H1 (cell line): ENCODE results near the gene DDX3Y. TPM values are rescaled to one million over a fixed set of nuclear protein-coding genes. Genes with fewer than 3 reads are reported as not detected.

Experiments used
- CTCF ChIA-PET: fragments of 300-600 bp; sonication (Branson Sonifier 250); formaldehyde crosslinking; loops from one replicate; lab custom pipeline; 2021; ENCODE audit not compliant: partially characterized antibody; lab: Charles Lee
- POLR2A ChIA-PET: fragments of 300-600 bp; sonication (Branson Sonifier 250); formaldehyde crosslinking; loops from one replicate; lab custom pipeline; 2021; ENCODE audit warnings: inconsistent platforms; ENCODE audit not compliant: partially characterized antibody; lab: Charles Lee
- DNase-seq, 2 experiments: peaks; one replicate each; pipeline versions ENCODE4 v3.0.0 to v3.0.0-alpha.2; 2010 to 2022; ENCODE audit warnings: low spot score in 2 of 2, low read depth in 1 of 2, mixed read lengths in 1 of 2
- FAIRE-seq: peaks from 2 replicates; lab custom pipeline; 2011; peaks lifted over from hg19 to GRCh38; lab: Jason Lieb, UNC
- H2AFZ ChIP-seq: 2 replicates; pipeline ENCODE4 v1.8.1; 2012; ENCODE audit warnings: low read length, inconsistent platforms
- H2AK5ac ChIP-seq: 2 replicates; pipeline ENCODE4 v1.6.1; 2013; ENCODE audit warnings: low read depth, low read length
- H2BK120ac ChIP-seq: replicated peaks from 2 replicates; pipeline ENCODE3; 2013; ENCODE audit warnings: low read depth, low read length, inconsistent platforms
- H2BK12ac ChIP-seq: 2 replicates; pipeline ENCODE4 v1.6.1; 2013; ENCODE audit warnings: low read depth, low read length
- H2BK15ac ChIP-seq: 2 replicates; pipeline ENCODE4 v1.6.1; 2013; ENCODE audit warnings: low read length
- H2BK20ac ChIP-seq: 2 replicates; pipeline ENCODE4 v1.6.1; 2013; ENCODE audit warnings: low read length
- H2BK5ac ChIP-seq: 2 replicates; pipeline ENCODE4 v1.6.1; 2013; ENCODE audit warnings: low read depth, low read length
- H3K14ac ChIP-seq: 2 replicates; pipeline ENCODE4 v1.6.1; 2013; ENCODE audit warnings: inconsistent platforms; ENCODE audit not compliant: insufficient read length
- H3K18ac ChIP-seq: 2 replicates; pipeline ENCODE4 v1.6.1; 2013; ENCODE audit warnings: low read length; ENCODE audit errors: extremely low read depth
- H3K23ac ChIP-seq: 2 replicates; pipeline ENCODE4 v1.6.1; 2013; ENCODE audit warnings: inconsistent platforms; ENCODE audit not compliant: insufficient read length
- H3K23me2 ChIP-seq: 2 replicates; pipeline ENCODE4 v1.6.1; 2013; ENCODE audit warnings: low read depth, low read length
- H3K27ac ChIP-seq: 2 replicates; pipeline ENCODE4 v1.6.1; 2011; ENCODE audit warnings: low read depth, low read length, inconsistent platforms
- H3K27me3 ChIP-seq, 4 experiments: replicated peaks in 1 of 4; 1 replicate in 1 of 4; 2 replicates in 3 of 4; pipeline versions ENCODE4 v1.6.1 to v1.8.1; 2011 to 2013; ENCODE audit warnings: low read length in 3 of 4, mild to moderate bottlenecking in 3 of 4, inconsistent platforms in 2 of 4, mixed read lengths in 2 of 4, moderate library complexity in 1 of 4; ENCODE audit not compliant: control insufficient read depth in 3 of 4, insufficient read depth in 3 of 4; ENCODE audit errors: extremely low read depth in 1 of 4
- H3K36me3 ChIP-seq, 4 experiments: 2 replicates each; pipeline versions ENCODE4 v1.6.1 to v1.8.1; 2011 to 2013; ENCODE audit warnings: mild to moderate bottlenecking in 4 of 4, low read length in 3 of 4, moderate library complexity in 2 of 4, control low read depth in 1 of 4, inconsistent platforms in 1 of 4; ENCODE audit not compliant: insufficient read depth in 4 of 4, control insufficient read depth in 2 of 4
- H3K4ac ChIP-seq: replicated peaks from 2 replicates; pipeline ENCODE3; 2013; ENCODE audit warnings: low read length, low read depth, mixed read lengths, inconsistent platforms; ENCODE audit not compliant: insufficient read length
- H3K4me1 ChIP-seq, 4 experiments: replicated peaks in 1 of 4; 1 replicate in 1 of 4; 2 replicates in 3 of 4; pipeline versions ENCODE4 v1.6.1 to v1.8.1; 2011 to 2013; ENCODE audit warnings: low read length in 3 of 4, inconsistent platforms in 2 of 4, mixed read lengths in 1 of 4; ENCODE audit not compliant: insufficient read depth in 4 of 4, control insufficient read depth in 3 of 4
- H3K4me2 ChIP-seq, 2 experiments: 2 replicates each; pipeline versions ENCODE4 v1.6.1 to v1.8.1; 2011 to 2013; ENCODE audit warnings: low read depth in 2 of 2, low read length in 2 of 2, control low read depth in 1 of 2, inconsistent platforms in 1 of 2, mild to moderate bottlenecking in 1 of 2; ENCODE audit not compliant: insufficient read depth in 1 of 2
- H3K4me3 ChIP-seq, 4 experiments: fragments of 200-600, 300-600 bp in 1 of 4; sonication (generic), shearing (Covaris generic), sonication (Bioruptor Twin) in 1 of 4; 2 replicates each; pipeline versions ENCODE4 v1.5.1 to v1.8.1; 2011 to 2016; ENCODE audit warnings: low read length in 4 of 4, low read depth in 3 of 4, control low read depth in 2 of 4, inconsistent platforms in 2 of 4, mild to moderate bottlenecking in 2 of 4, mixed read lengths in 1 of 4, moderate library complexity in 1 of 4; ENCODE audit not compliant: insufficient read depth in 2 of 4; ENCODE audit errors: extremely low read depth in 1 of 4
- H3K56ac ChIP-seq: replicated peaks from 2 replicates; pipeline ENCODE3; 2013; ENCODE audit warnings: low read depth, mild to moderate bottlenecking, mixed read lengths, low read length, inconsistent platforms; ENCODE audit not compliant: insufficient read length
- H3K79me1 ChIP-seq: 2 replicates; pipeline ENCODE4 v1.6.1; 2013; ENCODE audit warnings: low read depth, low read length, control low read depth
- H3K79me2 ChIP-seq, 2 experiments: 2 replicates each; pipeline versions ENCODE4 v1.6.1 to v1.8.1; 2012 to 2013; ENCODE audit warnings: low read length in 2 of 2, mild to moderate bottlenecking in 2 of 2, inconsistent platforms in 1 of 2; ENCODE audit not compliant: insufficient read depth in 2 of 2, control insufficient read depth in 1 of 2
- H3K9ac ChIP-seq, 4 experiments: replicated peaks in 1 of 4; 1 replicate in 1 of 4; 2 replicates in 3 of 4; pipeline versions ENCODE4 v1.6.1 to v1.8.1; 2011 to 2013; ENCODE audit warnings: low read depth in 3 of 4, low read length in 3 of 4, control low read depth in 2 of 4, mild to moderate bottlenecking in 2 of 4, moderate library complexity in 2 of 4, inconsistent platforms in 1 of 4; ENCODE audit errors: extremely low read depth in 1 of 4
- H3K9me3 ChIP-seq, 2 experiments: 2 replicates each; pipeline versions ENCODE4 v1.6.1 to v1.8.1; 2012 to 2013; ENCODE audit warnings: mild to moderate bottlenecking in 2 of 2, moderate library complexity in 2 of 2, control low read depth in 1 of 2, inconsistent platforms in 1 of 2, low read depth in 1 of 2, low read length in 1 of 2, mixed read lengths in 1 of 2; ENCODE audit not compliant: insufficient read depth in 2 of 2
- H4K20me1 ChIP-seq, 2 experiments: replicated peaks in 1 of 2; 2 replicates each; pipeline versions ENCODE3 to v1.8.1; 2011 to 2013; ENCODE audit warnings: inconsistent platforms in 2 of 2, low read length in 2 of 2, mild to moderate bottlenecking in 1 of 2; ENCODE audit not compliant: insufficient read depth in 2 of 2, control insufficient read depth in 1 of 2
- H4K5ac ChIP-seq: 2 replicates; pipeline ENCODE4 v1.6.1; 2013; ENCODE audit warnings: low read length, low read depth, mixed read lengths, inconsistent platforms; ENCODE audit not compliant: insufficient read length
- H4K8ac ChIP-seq: 2 replicates; pipeline ENCODE4 v1.8.0; 2013; ENCODE audit warnings: mild to moderate bottlenecking, moderate library complexity, low read length, inconsistent platforms; ENCODE audit not compliant: insufficient read depth; ENCODE audit errors: extremely low read depth
- H4K91ac ChIP-seq: replicated peaks from 2 replicates; pipeline ENCODE3; 2013; ENCODE audit warnings: low read length, mixed read lengths, inconsistent platforms; ENCODE audit not compliant: insufficient read length
- BRCA1 ChIP-seq: IDR thresholded peaks from 2 replicates; pipeline ENCODE4 v1.6.1; 2012; ENCODE audit warnings: low read depth, low read length, improper control_type of control experiment
- MAX ChIP-seq: IDR thresholded peaks from 2 replicates; pipeline ENCODE4 v1.6.1; 2012; ENCODE audit warnings: inconsistent platforms
- SAP30 ChIP-seq: fragments of 300-600 bp; sonication (generic); IDR thresholded peaks from 2 replicates; pipeline ENCODE4 v1.7.1; 2012; ENCODE audit warnings: low read length, moderate library complexity, mild to moderate bottlenecking, inconsistent platforms; ENCODE audit not compliant: insufficient read depth, insufficient replicate concordance
- SP1 ChIP-seq: IDR thresholded peaks from 2 replicates; pipeline ENCODE4 v1.6.1; 2011; ENCODE audit warnings: low read depth, low read length
- ZNF274 ChIP-seq: IDR thresholded peaks from 2 replicates; pipeline ENCODE4 v1.7.0; 2012; ENCODE audit warnings: low read length, borderline replicate concordance; ENCODE audit errors: extremely low read depth
- polyA plus RNA-seq, 7 experiments: library from polyadenylated mRNA; depleted of rRNA in 3 of 7; stranded (reverse) in 5 of 7; unstranded in 2 of 7; fragments of >200 nt in 5 of 7; fragments of 200-250 nt in 2 of 7; gene quantifications; 1 replicate in 5 of 7; 2 replicates in 1 of 7; 4 replicates in 1 of 7; pipeline versions ENCODE4 v1.2.1 to v1.2.3, GENCODE V29; 2011 to 2013; ENCODE audit warnings: missing spikeins in 2 of 7, mixed read lengths in 2 of 7
- total RNA-seq: library from RNA; stranded (reverse); fragmentation: NEBNext Ultra II Directional; extraction: Animal tissue kit (Norgen Biotek cat#: 25700); gene quantifications from 2 replicates; pipeline ENCODE4 v1.2.1, GENCODE V29; 2021

DDX3Y gene
- total and polyA plus RNA-seq, 2 of the 8 experiments (the other 6 are each of a cell fraction or from before 2014, with no cell fraction given), result 24.5 to 118 TPM

- H3K4me1 ChIP-seq, result no peaks in the 10 kb centered on the region
- no peak overlapping the region for H2BK5ac ChIP-seq
- H3K27ac ChIP-seq, result no peak overlapping the region
- no peak overlapping the region for H3K14ac ChIP-seq
- no peaks in the 10 kb centered on the region for H3K79me1 ChIP-seq
- H2AFZ ChIP-seq, result no peak overlapping the region
- no peak overlapping the region for H4K5ac ChIP-seq
- no peak overlapping the region for H3K4me2 ChIP-seq
- H3K23ac ChIP-seq, result no peak overlapping the region
- no peak overlapping the region for H2BK15ac ChIP-seq
- no peak overlapping the region for H3K9ac ChIP-seq
- no peaks in the 10 kb centered on the region for H4K20me1 ChIP-seq
- H3K27me3 ChIP-seq, result no peaks in the 10 kb centered on the region
- no peak overlapping the region for H2BK120ac ChIP-seq
- H3K9me3 ChIP-seq, result no peaks in the 10 kb centered on the region
- H3K56ac ChIP-seq, result no peak overlapping the region
- H3K4me3 ChIP-seq, result no peak overlapping the region
- H2AK5ac ChIP-seq, result no peak overlapping the region
- no peaks in the 10 kb centered on the region for H3K23me2 ChIP-seq
- TF ChIP-seq SAP30, result no peak
- no peak for TF ChIP-seq BRCA1
- TF ChIP-seq ZNF274, result no peak
- no peak for TF ChIP-seq SP1
- TF ChIP-seq MAX, result no peak
- TF ChIP-seq, all 59 proteins: peak for 0
- no peak for DNase-seq
- POLR2A ChIA-PET, result no interaction called here
- Histone ChIP-seq H3K18ac (no peak overlapping the region), H2BK12ac (no peak overlapping the region), H4K91ac (no peak overlapping the region), H3K4ac (no peak overlapping the region), H4K8ac (no peak overlapping the region), H3K79me2 (no peaks in the 10 kb centered on the region), H2BK20ac (no peak overlapping the region), H3K36me3 (peaks cover 0 to 21% (median 6%) of the 10 kb centered on the region in 4 experiments)
- FAIRE-seq, result no peak
- CTCF ChIA-PET, result no interaction called here
Observed at GRCh38 chrY:12855791-12856275, 48.8 kb upstream of the DDX3Y start.
